PC-3 (cell line): ENCODE data around the gene RPL9. TPM values are rescaled to one million over a fixed set of nuclear protein-coding genes. Genes with fewer than 3 reads are reported as not detected.

ENCODE experiments used
- microRNA-seq: library from miRNA; unstranded; fragments of <30 nt; microRNA quantifications from one replicate; pipeline ENCODE4 v1.1.0, GENCODE V29; 2020; ENCODE audit not compliant: unreplicated experiment
- total RNA-seq: library from RNA; depleted of rRNA; stranded (reverse); fragments of >200 nt; gene quantifications from 2 replicates; pipeline ENCODE4 v1.2.3, GENCODE V29; 2014; rRNA removed

RPL9 gene
- total RNA-seq, 1 experiment from 2014 or later: 1,298 TPM

Small RNAs within 50 kb of the gene (microRNA-seq; reads per million reads assigned to microRNA genes)
- gene MIR5591: not detected

Other genes with a start within 250 kb of the RPL9 start
- gene RFC1, start 92.6 kb downstream of the RPL9 start, total RNA-seq: 43.9 and 51.6 TPM in 2 replicates
- gene KLB, start 52.0 kb downstream of the RPL9 start, total RNA-seq: not detected in 2 replicates
- gene LIAS, start 134 bp upstream of the RPL9 start, total RNA-seq: 6.6 and 8.3 TPM in 2 replicates
- gene UGDH, start 68.5 kb upstream of the RPL9 start, total RNA-seq: 50.0 and 53.4 TPM in 2 replicates
- 3.3 and 4.8 TPM in 2 replicates for gene SMIM14, start 179.9 kb upstream of the RPL9 start, total RNA-seq
- gene UBE2K, start 239.2 kb upstream of the RPL9 start, total RNA-seq: 30.1 and 38.9 TPM in 2 replicates